ENCODE measurements around the gene KIRREL3. TPM values are rescaled to one million over a fixed set of nuclear protein-coding genes. Genes with fewer than 3 reads are reported as not detected.

The KIRREL3 gene
- total and polyA plus RNA-seq, 4 donors, result 0.90 TPM; not detected in 3

DNA sequence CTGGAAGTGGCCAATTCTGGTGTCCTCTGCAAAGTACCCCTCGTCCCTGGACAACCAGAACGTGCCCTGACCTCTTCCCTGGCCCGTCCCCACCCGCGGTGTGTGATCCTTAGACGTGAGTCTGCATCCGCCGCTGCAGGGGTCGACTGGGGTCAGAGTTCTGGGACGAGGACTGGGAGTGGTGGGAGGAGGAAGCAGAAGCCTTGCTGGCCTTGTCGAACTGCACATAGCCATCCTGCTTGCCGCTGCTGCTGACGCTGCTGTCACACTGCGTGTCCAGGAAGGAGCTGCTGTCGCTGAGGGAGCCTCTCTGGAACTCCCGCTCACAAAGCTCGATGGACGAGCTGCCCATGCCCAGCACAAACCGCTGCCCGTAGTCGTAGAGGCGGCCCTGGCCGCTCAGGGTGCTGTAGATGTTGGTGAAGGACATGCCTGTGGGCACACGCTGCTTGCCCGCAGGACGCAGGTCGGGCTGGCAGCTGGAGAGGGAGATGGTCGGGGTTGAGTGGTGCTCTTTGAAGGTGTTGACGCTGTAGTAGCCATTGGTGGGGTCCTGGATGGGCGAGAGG is 576.0 kb downstream of the KIRREL3 start:
- intact Hi-C loops (cut with DNase I), result no loop called here
- no peaks in the 10 kb centered on the region for H3K4me1 ChIP-seq (ENCODE audit: control insufficient read depth in 1 of 2, insufficient read depth in 2 of 2, low read length in 2 of 2)
- H3K36me3 ChIP-seq (ENCODE audit: control insufficient read depth in 1 of 2, insufficient read depth in 2 of 2, low read length in 1 of 2), result no peaks in the 10 kb centered on the region
- H3K4me3 ChIP-seq (ENCODE audit: low read length in 2 of 2), result no peak overlapping the region
- WGBS, 2 donors, result 75 to 79% methylated on average over 30 of the region's 30 CpGs
- DNase-seq, result no peak
- H3K9me3 ChIP-seq (ENCODE audit: control insufficient read depth, low read length), result no peaks in the 10 kb centered on the region
- no peak for ATAC-seq (ENCODE audit: low FRiP score)
- no peak overlapping the region for H3K27ac ChIP-seq (ENCODE audit: low read depth in 1 of 2, low read length in 2 of 2)
- no peaks in the 10 kb centered on the region for H3K27me3 ChIP-seq (ENCODE audit: control insufficient read depth in 1 of 2, insufficient read depth in 2 of 2, low read length in 1 of 2)

DNA sequence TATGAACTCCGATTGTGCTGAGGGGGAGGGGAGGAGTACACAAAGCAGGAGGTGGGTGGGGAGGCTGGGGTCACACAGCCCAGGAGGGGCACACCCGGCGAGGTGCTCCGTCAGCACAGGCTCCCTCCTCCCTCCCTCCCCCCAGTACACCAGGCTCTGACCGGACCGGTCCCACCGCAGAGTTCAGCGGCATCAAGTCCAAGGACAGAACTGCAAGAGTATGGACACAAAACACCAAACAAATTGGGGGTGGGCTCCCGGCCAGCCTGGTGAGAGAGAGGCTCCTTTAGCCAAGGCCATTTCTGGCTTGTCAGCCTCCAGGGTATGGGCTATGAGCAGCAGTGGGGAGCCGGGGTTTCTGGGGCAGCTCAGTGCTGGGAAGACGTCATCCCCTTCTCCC is 576.8 kb downstream of the KIRREL3 start:
- Histone ChIP-seq H3K36me3 (ENCODE audit: control insufficient read depth in 1 of 2, insufficient read depth in 2 of 2, low read length in 1 of 2) (no peaks in the 10 kb centered on the region), H3K9me3 (ENCODE audit: control insufficient read depth, low read length) (no peaks in the 10 kb centered on the region), H3K4me1 (ENCODE audit: control insufficient read depth in 1 of 2, insufficient read depth in 2 of 2, low read length in 2 of 2) (no peaks in the 10 kb centered on the region), H3K27ac (ENCODE audit: low read depth in 1 of 2, low read length in 2 of 2) (no peak overlapping the region), H3K27me3 (ENCODE audit: control insufficient read depth in 1 of 2, insufficient read depth in 2 of 2, low read length in 1 of 2) (no peaks in the 10 kb centered on the region), H3K4me3 (ENCODE audit: low read length in 2 of 2) (no peak overlapping the region)
- intact Hi-C loops (cut with DNase I), result no loop called here
- ATAC-seq (ENCODE audit: low FRiP score), result no peak
- DNase-seq, result no peak
- WGBS, 2 donors, result 76 to 83% methylated on average over 10 to 11 of the region's 11 CpGs

- 68 to 71% methylated on average over 2 of the region's 2 CpGs for WGBS, 2 donors
- Histone ChIP-seq H3K4me3 (ENCODE audit: low read length in 2 of 2) (no peak overlapping the region), H3K36me3 (ENCODE audit: control insufficient read depth in 1 of 2, insufficient read depth in 2 of 2, low read length in 1 of 2) (no peaks in the 10 kb centered on the region), H3K4me1 (ENCODE audit: control insufficient read depth in 1 of 2, insufficient read depth in 2 of 2, low read length in 2 of 2) (no peaks in the 10 kb centered on the region), H3K9me3 (ENCODE audit: control insufficient read depth, low read length) (no peaks in the 10 kb centered on the region), H3K27ac (ENCODE audit: low read depth in 1 of 2, low read length in 2 of 2) (no peak overlapping the region), H3K27me3 (ENCODE audit: control insufficient read depth in 1 of 2, insufficient read depth in 2 of 2, low read length in 1 of 2) (no peaks in the 10 kb centered on the region)
- intact Hi-C loops (cut with DNase I), result no loop called here
- ATAC-seq (ENCODE audit: low FRiP score) (no peak), DNase-seq (no peak)
Measured at GRCh38 chr11:126423154-126423553, 577.4 kb downstream of the KIRREL3 start.

GRCh38 chr11:126422446-126422845 is 578.1 kb downstream of the KIRREL3 start:
- ATAC-seq (ENCODE audit: low FRiP score) (no peak), DNase-seq (no peak)
- Histone ChIP-seq H3K27ac (ENCODE audit: low read depth in 1 of 2, low read length in 2 of 2) (no peak overlapping the region), H3K27me3 (ENCODE audit: control insufficient read depth in 1 of 2, insufficient read depth in 2 of 2, low read length in 1 of 2) (no peaks in the 10 kb centered on the region), H3K36me3 (ENCODE audit: control insufficient read depth in 1 of 2, insufficient read depth in 2 of 2, low read length in 1 of 2) (no peaks in the 10 kb centered on the region), H3K4me3 (ENCODE audit: low read length in 2 of 2) (no peak overlapping the region), H3K4me1 (ENCODE audit: control insufficient read depth in 1 of 2, insufficient read depth in 2 of 2, low read length in 2 of 2) (no peaks in the 10 kb centered on the region), H3K9me3 (ENCODE audit: control insufficient read depth, low read length) (no peaks in the 10 kb centered on the region)
- intact Hi-C loops (cut with DNase I), result no loop called here
- 91 to 94% methylated on average over 2 of the region's 2 CpGs for WGBS, 2 donors

GRCh38 chr11:126421271-126421671 is 579.3 kb downstream of the KIRREL3 start:
- Histone ChIP-seq H3K4me3 (ENCODE audit: low read length in 2 of 2) (no peak overlapping the region), H3K27ac (ENCODE audit: low read depth in 1 of 2, low read length in 2 of 2) (no peak overlapping the region), H3K9me3 (ENCODE audit: control insufficient read depth, low read length) (no peaks in the 10 kb centered on the region), H3K27me3 (ENCODE audit: control insufficient read depth in 1 of 2, insufficient read depth in 2 of 2, low read length in 1 of 2) (no peaks in the 10 kb centered on the region), H3K4me1 (ENCODE audit: control insufficient read depth in 1 of 2, insufficient read depth in 2 of 2, low read length in 2 of 2) (no peaks in the 10 kb centered on the region), H3K36me3 (ENCODE audit: control insufficient read depth in 1 of 2, insufficient read depth in 2 of 2, low read length in 1 of 2) (no peaks in the 10 kb centered on the region)
- intact Hi-C loops (cut with DNase I), result no loop called here
- no peak for ATAC-seq (ENCODE audit: low FRiP score)
- no peak for DNase-seq
- 67 to 75% methylated on average over 13 of the region's 13 CpGs for WGBS, 2 donors

DNA sequence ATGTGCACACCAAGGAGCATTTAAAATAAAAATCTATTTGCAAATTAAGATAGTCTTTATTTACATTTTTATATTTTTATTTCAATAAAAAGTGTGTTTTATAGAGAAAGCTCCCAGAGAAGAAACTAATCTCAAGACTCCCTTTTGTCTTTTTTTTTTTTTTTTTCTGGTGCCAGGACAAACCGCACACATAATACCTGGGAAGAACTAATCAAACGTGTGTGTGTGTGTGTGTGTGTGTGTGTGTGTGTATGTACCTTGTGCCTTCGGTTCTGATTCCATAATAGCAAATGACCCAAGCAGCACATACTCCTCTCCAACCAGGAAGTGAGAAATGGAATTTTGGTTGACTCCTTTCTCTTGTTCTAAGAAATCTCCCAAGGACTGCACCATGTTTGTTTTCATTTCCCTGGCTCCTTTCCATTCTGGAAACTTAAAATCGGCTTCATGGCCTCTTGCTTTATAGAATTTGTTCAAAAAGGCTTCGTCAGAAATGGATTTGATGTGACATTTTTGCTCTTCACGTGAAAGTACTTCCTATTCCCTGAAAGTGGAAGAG is 579.8 kb downstream of the KIRREL3 start:
- no peaks in the 10 kb centered on the region for H3K36me3 ChIP-seq (ENCODE audit: control insufficient read depth in 1 of 2, insufficient read depth in 2 of 2, low read length in 1 of 2)
- no peaks in the 10 kb centered on the region for H3K4me1 ChIP-seq (ENCODE audit: control insufficient read depth in 1 of 2, insufficient read depth in 2 of 2, low read length in 2 of 2)
- intact Hi-C loops (cut with DNase I), result no loop called here
- H3K27ac ChIP-seq (ENCODE audit: low read depth in 1 of 2, low read length in 2 of 2), result no peak overlapping the region
- H3K27me3 ChIP-seq (ENCODE audit: control insufficient read depth in 1 of 2, insufficient read depth in 2 of 2, low read length in 1 of 2), result no peaks in the 10 kb centered on the region
- 41 to 50% methylated on average over 6 of the region's 6 CpGs for WGBS, 2 donors
- H3K4me3 ChIP-seq (ENCODE audit: low read length in 2 of 2), result no peak overlapping the region
- DNase-seq, result no peak
- ATAC-seq (ENCODE audit: low FRiP score), result no peak
- H3K9me3 ChIP-seq (ENCODE audit: control insufficient read depth, low read length), result no peaks in the 10 kb centered on the region

- ATAC-seq (ENCODE audit: low FRiP score), result no peak
- Histone ChIP-seq H3K36me3 (ENCODE audit: control insufficient read depth in 1 of 2, insufficient read depth in 2 of 2, low read length in 1 of 2) (no peaks in the 10 kb centered on the region), H3K27ac (ENCODE audit: low read depth in 1 of 2, low read length in 2 of 2) (no peak overlapping the region), H3K9me3 (ENCODE audit: control insufficient read depth, low read length) (no peaks in the 10 kb centered on the region), H3K4me3 (ENCODE audit: low read length in 2 of 2) (no peak overlapping the region), H3K27me3 (ENCODE audit: control insufficient read depth in 1 of 2, insufficient read depth in 2 of 2, low read length in 1 of 2) (no peaks in the 10 kb centered on the region), H3K4me1 (ENCODE audit: control insufficient read depth in 1 of 2, insufficient read depth in 2 of 2, low read length in 2 of 2) (no peaks in the 10 kb centered on the region)
- DNase-seq, result no peak
- intact Hi-C loops (cut with DNase I), result loop anchor here (5.0 to 10.0 kb wide), 3 partner anchors 73 to 118 kb away; partner anchors contain the start of gene DCPS (in 1 of the 2)
- WGBS, 2 donors, result 78 to 81% methylated on average over 11 of the region's 11 CpGs
Measured at GRCh38 chr11:126419801-126420697, 580.5 kb downstream of the KIRREL3 start.

- H3K4me3 ChIP-seq (ENCODE audit: low read length in 2 of 2), result no peak overlapping the region
- intact Hi-C loops (cut with DNase I), result loop anchor here (5.0 to 10.0 kb wide), 3 partner anchors 72 to 117 kb away; partner anchors contain the start of gene DCPS (in 1 of the 2)
- no peak overlapping the region for H3K27ac ChIP-seq (ENCODE audit: low read depth in 1 of 2, low read length in 2 of 2)
- DNase-seq (no peak), ATAC-seq (ENCODE audit: low FRiP score) (no peak)
- no peaks in the 10 kb centered on the region for H3K27me3 ChIP-seq (ENCODE audit: control insufficient read depth in 1 of 2, insufficient read depth in 2 of 2, low read length in 1 of 2)
- H3K36me3 ChIP-seq (ENCODE audit: control insufficient read depth in 1 of 2, insufficient read depth in 2 of 2, low read length in 1 of 2), result no peaks in the 10 kb centered on the region
- WGBS, 2 donors, result 0 to 82% methylated on average over 1 of the region's 1 CpG
- no peaks in the 10 kb centered on the region for H3K9me3 ChIP-seq (ENCODE audit: control insufficient read depth, low read length)
- no peaks in the 10 kb centered on the region for H3K4me1 ChIP-seq (ENCODE audit: control insufficient read depth in 1 of 2, insufficient read depth in 2 of 2, low read length in 2 of 2)
Measured at GRCh38 chr11:126418887-126419286, 581.7 kb downstream of the KIRREL3 start.
